K562 (cell line): ENCODE data around the gene TNFRSF19. TPM values are rescaled to one million over a fixed set of nuclear protein-coding genes. Genes with fewer than 3 reads are reported as not detected.

ENCODE experiments used
- ATAC-seq: fragments of 200-7000 bp; cut with Tn5 transposase; 3 replicates; pipeline ENCODE4 v1.9.1; 2020; ENCODE audit warnings: moderate library complexity
- BruUV-seq: library from RNA; stranded (reverse); fragments of 400-500 nt; replicated peaks from 2 replicates; lab custom pipeline; 2021; lab: Mats Ljungman, UMichigan
- CTCF ChIA-PET: fragments of 300-600 bp; formaldehyde crosslinking; extraction: SDS; loops from one replicate; lab custom pipeline; 2021; ENCODE audit warnings: low intra/inter-chr PET ratio; lab: Yijun Ruan, JAX
- POLR2A ChIA-PET: fragments of 300-600, 350-650 bp; sonication (Branson Sonifier 250); formaldehyde crosslinking; extraction: SDS; loops from one replicate; lab custom pipeline; 2021; ENCODE audit warnings: antibody characterized with exemption, inconsistent platforms; lab: Yijun Ruan, JAX
- DNase-seq, 4 experiments: peaks; one replicate each; pipeline versions ENCODE4 v3.0.0 to v3.0.0-alpha.2; 2011 to 2018; ENCODE audit warnings: low spot score in 3 of 4, mixed read lengths in 3 of 4; ENCODE audit errors: extremely low read depth in 1 of 4
- FAIRE-seq: peaks from 2 replicates; lab custom pipeline; 2011; peaks lifted over from hg19 to GRCh38; lab: Jason Lieb, UNC
- H2AFZ ChIP-seq: 2 replicates; pipeline ENCODE4 v1.6.0; 2011; ENCODE audit warnings: low read depth, low read length, control low read depth, inconsistent platforms
- H3K27ac ChIP-seq: fragments of 200-600 bp; 3 replicates; pipeline ENCODE4 v1.8.0; 2011; ENCODE audit warnings: low read depth, mild to moderate bottlenecking, control low read depth, inconsistent platforms, low read length, moderate library complexity, mixed read lengths; ENCODE audit errors: extremely low read depth
- H3K27me3 ChIP-seq, 2 experiments: fragments of 300-600 bp in 1 of 2; 2 replicates in 1 of 2; 3 replicates in 1 of 2; pipeline versions ENCODE4 v1.6.0 to v1.8.0; 2011; ENCODE audit warnings: inconsistent platforms in 2 of 2, low read length in 2 of 2, mild to moderate bottlenecking in 1 of 2, mixed read lengths in 1 of 2, moderate library complexity in 1 of 2; ENCODE audit not compliant: control insufficient read depth in 2 of 2, insufficient read depth in 2 of 2
- H3K36me3 ChIP-seq: fragments of 300-600 bp; 3 replicates; pipeline ENCODE4 v1.8.0; 2011; ENCODE audit warnings: mild to moderate bottlenecking, low read length, inconsistent platforms; ENCODE audit not compliant: control insufficient read depth, insufficient read depth
- H3K4me1 ChIP-seq, 2 experiments: fragments of 200-600 bp in 1 of 2; replicated peaks in 1 of 2; 2 replicates in 1 of 2; 3 replicates in 1 of 2; pipeline versions ENCODE4 v1.5.1 to v1.8.0; 2011; ENCODE audit warnings: inconsistent platforms in 2 of 2, low read length in 2 of 2, mild to moderate bottlenecking in 1 of 2, mixed read lengths in 1 of 2, moderate library complexity in 1 of 2; ENCODE audit not compliant: control insufficient read depth in 2 of 2, insufficient read depth in 2 of 2
- H3K4me2 ChIP-seq: 2 replicates; pipeline ENCODE4 v1.6.1; 2011; ENCODE audit warnings: low read length, control low read depth, inconsistent platforms, mixed read lengths; ENCODE audit not compliant: insufficient read depth
- H3K4me3 ChIP-seq: fragments of 200-600 bp; sonication (generic), shearing (Covaris generic); 2 replicates; pipeline ENCODE4 v1.5.1; 2016; ENCODE audit warnings: control low read depth, inconsistent platforms
- H3K79me2 ChIP-seq: fragments of 200-600 bp; 3 replicates; pipeline ENCODE4 v1.8.0; 2011; ENCODE audit warnings: low read length, inconsistent platforms; ENCODE audit not compliant: control insufficient read depth, insufficient read depth
- H3K9ac ChIP-seq, 2 experiments: 2 replicates each; pipeline versions ENCODE4 v1.6.0 to v1.6.1; 2011; ENCODE audit warnings: low read depth in 2 of 2, low read length in 2 of 2, control low read depth in 1 of 2, inconsistent platforms in 1 of 2, mild to moderate bottlenecking in 1 of 2, mixed read lengths in 1 of 2; ENCODE audit not compliant: insufficient read depth in 1 of 2
- H3K9me1 ChIP-seq: one replicate; pipeline ENCODE4 v1.6.0; 2011; ENCODE audit warnings: inconsistent platforms, mild to moderate bottlenecking, low read length, moderate library complexity; ENCODE audit not compliant: control insufficient read depth, insufficient read depth
- H3K9me3 ChIP-seq: replicated peaks from 2 replicates; pipeline ENCODE4 v1.5.1; 2011; ENCODE audit warnings: low read depth, low read length, inconsistent platforms; ENCODE audit not compliant: control insufficient read depth, insufficient read depth
- H4K20me1 ChIP-seq: replicated peaks from 2 replicates; pipeline ENCODE4 v1.6.1; 2011; ENCODE audit warnings: low read length, inconsistent platforms, mixed read lengths; ENCODE audit not compliant: control insufficient read depth, insufficient read depth
- ARID2 ChIP-seq: fragments of 450-650 bp; IDR thresholded peaks from 2 replicates; pipeline ENCODE4 v1.6.1; 2017; ENCODE audit warnings: antibody characterized with exemption, mild to moderate bottlenecking
- CBFA2T3 ChIP-seq: fragments of 450-650 bp; IDR thresholded peaks from 2 replicates; pipeline ENCODE4 v1.6.1; 2017
- CREB5 ChIP-seq: fragments of 250-450 bp; sonication (Bioruptor Pico); IDR thresholded peaks from 2 replicates; pipeline ENCODE4 v1.5.0; 2020; ENCODE audit warnings: mild to moderate bottlenecking
- FIP1L1 ChIP-seq: fragments of 200-400 bp; formaldehyde crosslinking; IDR thresholded peaks from 2 replicates; pipeline ENCODE4 v1.6.1; 2018; ENCODE audit warnings: mild to moderate bottlenecking, low read depth, low read length; ENCODE audit not compliant: poor library complexity, severe bottlenecking
- GATAD2A ChIP-seq: fragments of 450-650 bp; IDR thresholded peaks from 2 replicates; pipeline ENCODE4 v1.6.1; 2017
- KDM1A ChIP-seq, 2 experiments: fragments of 450-650 bp; IDR thresholded peaks; 2 replicates each; pipeline ENCODE4 v1.6.1; 2016; ENCODE audit warnings: mild to moderate bottlenecking in 2 of 2
- MAX ChIP-seq: sonication (generic); formaldehyde crosslinking; IDR thresholded peaks from 2 replicates; pipeline ENCODE4 v1.9.0; 2022; ENCODE audit warnings: mild to moderate bottlenecking, missing genetic modification reagents
- SIN3A ChIP-seq, 2 experiments: fragments of 150-350 bp in 1 of 2; IDR thresholded peaks; 2 replicates each; pipeline ENCODE4 v1.6.1; 2011 to 2016; ENCODE audit warnings: borderline replicate concordance in 2 of 2, low read depth in 2 of 2, low read length in 2 of 2, mild to moderate bottlenecking in 2 of 2, moderate library complexity in 2 of 2; ENCODE audit not compliant: control insufficient read depth in 1 of 2
- SNRNP70 ChIP-seq: fragments of 200-400 bp; formaldehyde crosslinking; optimal IDR thresholded peaks from 2 replicates; pipeline ENCODE3; 2017; ENCODE audit warnings: low read depth, low read length
- STAG1 ChIP-seq: sonication (generic); formaldehyde crosslinking; IDR thresholded peaks from 2 replicates; pipeline ENCODE4 v1.5.0; 2020; ENCODE audit warnings: missing genetic modification reagents, borderline replicate concordance
- USF1 ChIP-seq: sonication (generic); formaldehyde crosslinking; IDR thresholded peaks from 2 replicates; pipeline ENCODE4 v1.9.0; 2022; ENCODE audit warnings: mild to moderate bottlenecking, missing genetic modification reagents
- ZFP30 ChIP-seq: fragments of 250-450 bp; sonication (Bioruptor Pico); IDR thresholded peaks from 2 replicates; pipeline ENCODE4 v1.8.0; 2022; ENCODE audit warnings: moderate library complexity, mild to moderate bottlenecking, inconsistent platforms, borderline replicate concordance
- WGBS: fragments of 100-300 bp; shearing (Covaris generic); methylation state at CpG from one replicate; pipeline ENCODE4 v1.1.6; 2016; ENCODE audit warnings: low coverage, mixed read lengths; ENCODE audit not compliant: insufficient coverage; ENCODE audit errors: missing lambda C conversion rate; 5-methylcytosine and 5-hydroxymethylcytosine counted together
- in situ Hi-C: fragments of 300-500 bp; cut with MboI; formaldehyde crosslinking; loops from 4 replicates; pipeline ENCODE4 v1.15.0; 2018; ENCODE audit warnings: inconsistent platforms, mixed read lengths
- intact Hi-C: fragments of 100-400 bp; cut with micrococcal nuclease; formaldehyde crosslinking; loops from 2 replicates; pipeline ENCODE4 v1.14.2; 2022
- polyA plus RNA-seq, 8 experiments: library from polyadenylated mRNA; depleted of rRNA in 4 of 8; stranded (reverse) in 5 of 8; unstranded in 3 of 8; fragments of >200 nt; fragmentation: Nextera tagmentation in 2 of 8; fragmentation: Illumina TruSeq in 1 of 8; extraction: Ambion mirVana in 2 of 8; extraction: Trizol in 1 of 8; gene quantifications; 2 replicates each; pipeline versions ENCODE4 v1.2.1 to v1.2.3, GENCODE V29; 2011 to 2014; ENCODE audit warnings: inconsistent platforms in 1 of 8, missing spikeins in 1 of 8
- total RNA-seq, 7 experiments: library from RNA; depleted of rRNA in 6 of 7; stranded (reverse); fragments of >200 nt in 6 of 7; fragmentation: Illumina TruSeq in 2 of 7; extraction: Trizol in 2 of 7; gene quantifications; 2 replicates each; pipeline versions ENCODE4 v1.2.1 to v1.2.3, GENCODE V29; 2011 to 2021; ENCODE audit warnings: low replicate concordance in 1 of 7
- TF ChIP-seq, protein P1 (sequence below): fragments of 450-650 bp; IDR thresholded peaks from 2 replicates; pipeline ENCODE4 v1.6.1; 2014; ENCODE audit warnings: low read depth, mild to moderate bottlenecking, moderate library complexity, borderline replicate concordance

Gene TNFRSF19
- total and polyA plus RNA-seq, 9 of the 15 experiments (the other 6 are each of a cell fraction or from before 2014, with no cell fraction given), result 0.01 to 0.07 TPM; not detected in 7

DNA sequence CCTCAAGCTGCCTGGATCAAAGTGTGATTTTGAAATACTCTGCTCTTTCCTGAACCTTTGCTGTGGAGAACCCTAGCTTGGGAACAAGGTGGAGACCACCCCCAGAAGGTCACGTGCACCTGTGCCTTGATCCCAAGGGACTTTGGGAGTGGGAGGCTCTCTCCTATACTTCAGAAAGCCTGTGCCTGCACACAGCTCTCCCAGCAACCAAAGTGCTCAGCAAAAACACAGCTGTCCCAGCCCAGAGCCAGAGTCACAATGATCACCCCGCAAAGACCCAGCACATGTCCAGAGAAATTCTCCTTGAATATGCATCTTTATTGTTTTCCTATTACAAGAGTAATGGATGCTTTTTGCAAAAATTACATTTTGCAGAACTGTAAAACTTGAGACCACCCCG lies 43.4 kb downstream of the TNFRSF19 start:
- intact Hi-C loops, result no loop called here
- Histone ChIP-seq H3K9me3 (no peaks in the 10 kb centered on the region), H3K4me2 (no peak overlapping the region), H3K9me1 (no peaks in the 10 kb centered on the region), H3K27me3 (peaks cover 3 to 8% of the 10 kb centered on the region in 2 experiments; a peak in 2 of 5 replicates), H3K79me2 (no peaks in the 10 kb centered on the region), H3K4me1 (no peaks in the 10 kb centered on the region), H4K20me1 (no peaks in the 10 kb centered on the region), H3K4me3 (no peak overlapping the region), H3K9ac (no peak overlapping the region), H3K36me3 (no peaks in the 10 kb centered on the region), H3K27ac (no peak overlapping the region), H2AFZ (no peak overlapping the region)
- no peak for ATAC-seq
- TF ChIP-seq SIN3A (IDR thresholded peaks at IDR 0.05; ENCODE audit: borderline replicate concordance in 2 of 2, control insufficient read depth in 1 of 2, low read depth in 2 of 2, low read length in 2 of 2) (no peak), CREB5 (CRISPR knock-in tag) (no peak), KDM1A (IDR thresholded peaks at IDR 0.05) (no peak), GATAD2A (no peak), SNRNP70 (no peak), USF1 (CRISPR knock-in tag) (no peak), FIP1L1 (no peak), MAX (CRISPR knock-in tag) (no peak), ARID2 (no peak), ZFP30 (no peak), STAG1 (no peak), CBFA2T3 (no peak)
- TF ChIP-seq, protein P1, sequence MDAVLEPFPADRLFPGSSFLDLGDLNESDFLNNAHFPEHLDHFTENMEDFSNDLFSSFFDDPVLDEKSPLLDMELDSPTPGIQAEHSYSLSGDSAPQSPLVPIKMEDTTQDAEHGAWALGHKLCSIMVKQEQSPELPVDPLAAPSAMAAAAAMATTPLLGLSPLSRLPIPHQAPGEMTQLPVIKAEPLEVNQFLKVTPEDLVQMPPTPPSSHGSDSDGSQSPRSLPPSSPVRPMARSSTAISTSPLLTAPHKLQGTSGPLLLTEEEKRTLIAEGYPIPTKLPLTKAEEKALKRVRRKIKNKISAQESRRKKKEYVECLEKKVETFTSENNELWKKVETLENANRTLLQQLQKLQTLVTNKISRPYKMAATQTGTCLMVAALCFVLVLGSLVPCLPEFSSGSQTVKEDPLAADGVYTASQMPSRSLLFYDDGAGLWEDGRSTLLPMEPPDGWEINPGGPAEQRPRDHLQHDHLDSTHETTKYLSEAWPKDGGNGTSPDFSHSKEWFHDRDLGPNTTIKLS, result no peak
- CTCF ChIA-PET, result no interaction called here
- POLR2A ChIA-PET, result interaction anchor here (0.5 kb wide), 1 partner anchor 13 kb away, joined by 3 read pairs; no protein-coding TSS in a partner anchor
- no TSS peak for BruUV-seq
- in situ Hi-C loops, result no loop called here
- no peak for FAIRE-seq
- no peak for DNase-seq
- WGBS, result 0% methylated on average over 3 of the region's 3 CpGs
